ENCODE results near the gene RPS6KC1.

GRCh38 chr1:213015099-213016050, 35.7 kb upstream of the RPS6KC1 start, which contains the start of gene ANGEL2:
- TF ChIP-seq POLR2AphosphoS5 (IDR thresholded peaks at IDR 0.05; ENCODE audit: low read depth, low read length): peak; percentile 88
- no peak for TF ChIP-seq CTCF (IDR thresholded peaks at IDR 0.05)

All from Panc1 (cell line).